Activated CD8-positive, alpha-beta T cell treated with anti-CD3 and anti-CD28 coated beads, Interleukin-2, amount 10 ng/mL, durations not matched to agents 7 days and 5 days (primary cell): ENCODE measurements around the gene QSOX1. TPM values are rescaled to one million over a fixed set of nuclear protein-coding genes. Genes with fewer than 3 reads are reported as not detected.

Source experiments
- ATAC-seq: fragments of 150-1000 bp; cut with Tn5 transposase; one replicate; pipeline ENCODE4 v1.10.0; 2021; ENCODE audit warnings: moderate library complexity
- CTCF ChIA-PET: fragments of 350-600 bp; sonication (Branson Sonifier 250); formaldehyde crosslinking; loops from one replicate; lab custom pipeline; 2021; ENCODE audit warnings: antibody characterized with exemption; lab: Charles Lee
- POLR2A ChIA-PET: fragments of 350-600 bp; sonication (Branson Sonifier 250); formaldehyde crosslinking; loops from one replicate; lab custom pipeline; 2021; ENCODE audit warnings: antibody characterized with exemption; lab: Charles Lee
- DNase-seq: peaks from one replicate; pipeline ENCODE4 v3.0.0-alpha.2; 2020
- H3K27ac Mint-ChIP-seq: one replicate; pipeline ENCODE4 v1.8.0; 2021; ENCODE audit warnings: mild to moderate bottlenecking, mixed read lengths
- H3K27me3 Mint-ChIP-seq: one replicate; pipeline ENCODE4 v1.8.0; 2021; ENCODE audit warnings: low read depth, mixed read lengths
- H3K36me3 Mint-ChIP-seq: one replicate; pipeline ENCODE4 v1.8.0; 2021; ENCODE audit warnings: low read depth, mixed read lengths
- H3K4me1 Mint-ChIP-seq: one replicate; pipeline ENCODE4 v1.8.0; 2021; ENCODE audit warnings: low read depth, mixed read lengths
- H3K4me3 Mint-ChIP-seq: one replicate; pipeline ENCODE4 v1.8.0; 2021; ENCODE audit warnings: mild to moderate bottlenecking, mixed read lengths
- H3K9me3 Mint-ChIP-seq: one replicate; pipeline ENCODE4 v1.8.0; 2022; ENCODE audit warnings: mixed read lengths; ENCODE audit not compliant: insufficient read depth
- total RNA-seq, 2 experiments: library from RNA; stranded (reverse); gene quantifications; one replicate each; pipeline ENCODE4 v1.2.3, GENCODE V29; 2021

The QSOX1 gene
- total RNA-seq, 2 experiments from 2014 or later, result 23.9 to 25.2 TPM

DNA sequence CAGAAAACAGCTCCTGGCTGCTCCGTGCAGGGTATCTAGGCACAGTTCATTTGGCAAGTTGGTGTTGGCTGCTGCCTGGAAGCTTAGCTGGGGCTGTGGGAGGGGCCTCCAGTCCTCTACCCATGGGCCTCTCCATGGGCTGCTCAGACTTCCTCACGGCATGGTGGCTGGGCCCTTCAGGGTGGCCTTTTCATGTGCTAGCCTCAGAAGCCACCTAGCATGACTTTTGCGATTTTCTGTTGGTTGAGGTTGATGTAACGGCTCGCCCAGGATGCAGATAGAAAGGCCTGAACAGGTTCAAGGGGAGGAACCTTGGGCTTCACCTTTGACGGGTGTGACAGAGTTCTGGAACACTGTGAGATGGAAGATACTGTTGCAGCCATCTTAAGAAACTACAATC, 49.6 kb downstream of the QSOX1 start:
- ChIA-PET POLR2A (no interaction called here), CTCF (no interaction called here)
- Mint-ChIP-seq H3K4me3 (no peak overlapping the region), H3K27ac (no peak overlapping the region), H3K9me3 (no peaks in the 10 kb centered on the region), H3K4me1 (no peaks in the 10 kb centered on the region), H3K27me3 (peaks cover 6% of the 10 kb centered on the region), H3K36me3 (no peaks in the 10 kb centered on the region)
- ATAC-seq (no peak), DNase-seq (no peak)

DNA sequence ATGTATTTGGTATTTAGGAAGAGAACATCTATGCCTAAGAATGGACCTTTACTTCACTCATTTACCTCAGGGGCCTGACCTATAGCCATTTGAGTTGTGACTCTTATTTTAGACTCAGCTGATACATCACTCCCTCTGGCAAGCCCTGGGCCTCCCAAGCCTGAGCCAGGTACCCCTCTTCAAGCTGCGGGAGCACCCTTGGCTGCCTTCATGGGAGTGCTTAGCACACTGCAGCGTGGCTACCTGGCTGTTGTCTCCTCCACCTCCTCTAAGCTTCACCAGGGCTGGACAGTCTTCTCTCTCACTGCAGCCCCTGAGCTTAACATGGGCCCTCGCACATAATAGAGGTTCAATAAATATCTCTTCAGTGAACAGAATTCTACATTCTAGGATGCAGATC, 51.9 kb downstream of the QSOX1 start:
- Mint-ChIP-seq H3K4me1 (no peaks in the 10 kb centered on the region), H3K27me3 (peaks cover 9% of the 10 kb centered on the region), H3K27ac (no peak overlapping the region), H3K36me3 (no peaks in the 10 kb centered on the region), H3K9me3 (no peaks in the 10 kb centered on the region), H3K4me3 (no peak overlapping the region)
- DNase-seq, result no peak
- ChIA-PET POLR2A (no interaction called here), CTCF (interaction anchor here (1.5 kb wide), 1 partner anchor 27 kb away, joined by 5 read pairs; no protein-coding TSS in a partner anchor)
- ATAC-seq, result no peak

DNA sequence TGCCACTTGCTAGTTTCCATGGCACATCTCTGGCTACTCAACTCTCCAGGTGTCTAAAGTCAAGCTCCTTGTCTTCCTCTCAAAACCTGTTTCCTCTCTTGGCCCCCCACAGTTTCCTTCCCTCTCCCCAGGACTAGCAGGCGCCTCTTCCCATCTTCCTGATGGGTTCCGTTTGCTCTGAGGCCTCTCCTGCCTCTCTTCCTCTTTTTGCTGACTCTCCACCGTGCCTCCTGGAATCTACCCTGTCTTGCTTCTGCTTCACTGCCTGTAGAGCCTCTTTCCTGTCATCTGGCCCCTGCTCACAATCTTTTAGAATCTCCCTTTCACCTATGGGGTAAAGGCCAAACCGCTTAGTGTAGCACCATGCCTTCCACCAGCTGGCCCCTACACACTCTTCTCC, 53.6 kb downstream of the QSOX1 start:
- DNase-seq (no peak), ATAC-seq (no peak)
- Mint-ChIP-seq H3K27me3 (peaks cover 11% of the 10 kb centered on the region), H3K9me3 (no peaks in the 10 kb centered on the region), H3K27ac (no peak overlapping the region), H3K36me3 (no peaks in the 10 kb centered on the region), H3K4me1 (peaks cover 2% of the 10 kb centered on the region), H3K4me3 (no peak overlapping the region)
- POLR2A ChIA-PET, result no interaction called here
- CTCF ChIA-PET, result no interaction called here

- no peak for ATAC-seq
- peaks cover 11% of the 10 kb centered on the region for H3K4me1 Mint-ChIP-seq
- no peak overlapping the region for H3K4me3 Mint-ChIP-seq
- no peak overlapping the region for H3K27ac Mint-ChIP-seq
- H3K27me3 Mint-ChIP-seq, result peaks cover 11% of the 10 kb centered on the region
- no peaks in the 10 kb centered on the region for H3K36me3 Mint-ChIP-seq
- ChIA-PET CTCF (interaction anchor here (1.2 kb wide), 1 partner anchor 22 kb away, joined by 3 read pairs; no protein-coding TSS in a partner anchor), POLR2A (no interaction called here)
- no peaks in the 10 kb centered on the region for H3K9me3 Mint-ChIP-seq
- DNase-seq, result no peak
Observed at GRCh38 chr1:180210008-180210620, 55.4 kb downstream of the QSOX1 start.

GRCh38 chr1:180211156-180211859, 56.6 kb downstream of the QSOX1 start:
- Mint-ChIP-seq H3K4me3 (no peak overlapping the region), H3K9me3 (no peaks in the 10 kb centered on the region), H3K27ac (no peak overlapping the region), H3K4me1 (peaks cover 11% of the 10 kb centered on the region), H3K27me3 (peaks cover 11% of the 10 kb centered on the region), H3K36me3 (no peaks in the 10 kb centered on the region)
- POLR2A ChIA-PET, result no interaction called here
- DNase-seq (no peak), ATAC-seq (no peak)
- CTCF ChIA-PET, result no interaction called here

GRCh38 chr1:180211860-180212229, 57.2 kb downstream of the QSOX1 start:
- CTCF ChIA-PET, result no interaction called here
- POLR2A ChIA-PET, result no interaction called here
- no peak for DNase-seq
- Mint-ChIP-seq H3K4me1 (peaks cover 11% of the 10 kb centered on the region), H3K27ac (no peak overlapping the region), H3K9me3 (no peaks in the 10 kb centered on the region), H3K27me3 (peaks cover 11% of the 10 kb centered on the region), H3K36me3 (no peaks in the 10 kb centered on the region), H3K4me3 (no peak overlapping the region)
- ATAC-seq, result no peak

DNA sequence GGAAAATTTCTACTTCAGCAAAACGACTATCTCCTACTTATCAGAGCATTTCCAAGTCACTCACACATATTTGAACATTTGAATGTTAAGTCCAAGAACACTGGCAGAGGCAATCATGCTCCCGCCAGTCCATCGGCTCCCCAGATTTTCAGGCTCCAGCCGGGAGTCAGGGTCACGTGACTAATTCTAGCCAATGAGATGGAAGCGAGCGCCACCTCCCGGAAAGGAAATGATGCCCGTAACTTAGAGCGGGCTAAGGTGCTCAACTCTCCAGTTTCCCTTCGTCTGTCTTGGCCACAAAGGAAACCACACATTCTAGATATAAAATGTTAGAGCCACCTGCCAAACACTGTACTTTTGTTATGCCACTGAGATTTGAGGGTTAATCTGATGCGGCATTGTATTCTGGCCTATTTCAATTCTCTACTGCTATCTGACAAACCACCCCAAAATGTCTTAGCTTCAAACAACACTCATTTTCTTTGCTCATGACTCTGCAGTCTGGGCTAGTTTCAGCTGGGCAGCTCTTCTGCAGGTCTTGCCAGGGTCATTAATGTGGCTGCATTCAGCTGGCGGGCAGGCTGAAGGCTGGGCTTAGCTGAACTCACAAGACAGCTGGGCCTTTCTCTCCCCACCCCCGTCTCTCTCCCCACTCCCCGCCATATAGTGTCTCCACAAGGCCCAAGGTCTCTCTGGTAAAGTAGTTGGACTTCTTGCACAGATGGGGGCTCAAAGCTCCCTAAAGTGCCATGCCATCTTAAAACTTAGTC, 58.9 kb downstream of the QSOX1 start:
- POLR2A ChIA-PET, result no interaction called here
- CTCF ChIA-PET, result interaction anchor here (0.6 to 1.7 kb wide), 6 partner anchors 9 to 60 kb away, joined by 3 to 6 read pairs (median 4); no protein-coding TSS in a partner anchor
- H3K4me1 Mint-ChIP-seq, result peaks cover 11% of the 10 kb centered on the region
- peak overlapping the region; percentile 36 for H3K4me3 Mint-ChIP-seq
- H3K27ac Mint-ChIP-seq, result no peak overlapping the region
- H3K9me3 Mint-ChIP-seq, result no peaks in the 10 kb centered on the region
- ATAC-seq, result peak; percentile 70
- peak; percentile 65 for DNase-seq
- peaks cover 6% of the 10 kb centered on the region for H3K27me3 Mint-ChIP-seq
- H3K36me3 Mint-ChIP-seq, result no peaks in the 10 kb centered on the region

GRCh38 chr1:180215856-180216625, 61.4 kb downstream of the QSOX1 start:
- H3K9me3 Mint-ChIP-seq, result no peaks in the 10 kb centered on the region
- H3K4me3 Mint-ChIP-seq, result no peak overlapping the region
- H3K4me1 Mint-ChIP-seq, result peaks cover 11% of the 10 kb centered on the region
- no peak for DNase-seq
- ChIA-PET POLR2A (no interaction called here), CTCF (no interaction called here)
- peaks cover 8% of the 10 kb centered on the region for H3K27me3 Mint-ChIP-seq
- H3K27ac Mint-ChIP-seq, result no peak overlapping the region
- ATAC-seq, result no peak
- H3K36me3 Mint-ChIP-seq, result no peaks in the 10 kb centered on the region

- ATAC-seq (no peak), DNase-seq (no peak)
- Mint-ChIP-seq H3K27me3 (peaks cover 5% of the 10 kb centered on the region), H3K4me3 (no peak overlapping the region), H3K27ac (no peak overlapping the region), H3K36me3 (no peaks in the 10 kb centered on the region), H3K4me1 (peaks cover 11% of the 10 kb centered on the region), H3K9me3 (no peaks in the 10 kb centered on the region)
- CTCF ChIA-PET, result no interaction called here
- POLR2A ChIA-PET, result no interaction called here
Observed at GRCh38 chr1:180217006-180217405, 62.3 kb downstream of the QSOX1 start.

DNA sequence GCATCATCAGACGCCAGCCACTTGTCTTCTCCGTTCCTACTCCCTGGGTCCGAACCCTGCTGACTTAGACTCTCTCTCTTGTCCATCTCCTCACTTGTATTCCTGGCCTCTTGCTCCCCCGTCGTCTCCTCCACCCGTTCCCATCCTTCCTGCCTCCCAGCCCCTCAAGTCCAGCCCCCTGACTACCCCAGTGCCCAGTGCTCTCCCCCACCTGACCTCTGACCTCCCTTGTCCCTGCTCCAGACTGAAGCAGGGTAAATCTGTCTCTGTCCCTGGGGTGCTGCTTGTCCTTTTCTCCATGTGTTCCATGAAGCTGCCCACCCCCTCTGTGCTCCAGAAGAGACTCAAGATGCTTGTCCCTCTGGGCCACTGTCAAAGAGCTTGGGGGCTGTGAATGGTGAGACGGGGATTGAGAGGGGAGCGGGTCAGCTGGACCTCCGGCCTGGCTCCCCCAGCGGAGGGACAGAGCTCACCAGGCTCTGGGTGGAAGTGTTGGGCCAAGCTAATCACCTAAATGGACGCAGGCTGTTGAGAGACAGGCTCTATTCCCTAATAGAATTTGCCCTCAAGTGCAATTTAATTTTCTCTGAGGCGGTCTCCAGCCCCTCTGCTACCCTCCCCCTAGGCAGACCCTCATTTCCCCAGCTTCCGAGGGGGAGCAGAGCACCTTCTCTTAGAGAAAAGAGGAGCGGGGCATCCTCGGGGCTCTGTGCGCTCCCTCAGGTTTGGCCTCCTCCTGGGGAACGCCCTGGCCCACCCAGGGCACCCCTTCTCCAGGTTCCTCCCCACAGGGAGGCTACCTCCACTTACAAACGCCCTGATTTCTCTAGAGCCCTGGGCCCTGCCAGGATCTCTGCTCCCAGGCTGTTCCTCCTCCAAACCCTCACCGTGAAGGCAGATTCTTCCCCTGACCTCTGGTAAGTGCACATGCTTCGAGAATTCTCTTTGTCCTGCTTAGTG, 64.4 kb downstream of the QSOX1 start:
- ATAC-seq (no peak), DNase-seq (no peak)
- Mint-ChIP-seq H3K4me3 (no peak overlapping the region), H3K27ac (no peak overlapping the region), H3K36me3 (no peaks in the 10 kb centered on the region), H3K9me3 (no peaks in the 10 kb centered on the region), H3K27me3 (peaks cover 17% of the 10 kb centered on the region), H3K4me1 (peaks cover under 1% of the 10 kb centered on the region)
- POLR2A ChIA-PET, result no interaction called here
- CTCF ChIA-PET, result no interaction called here

DNA sequence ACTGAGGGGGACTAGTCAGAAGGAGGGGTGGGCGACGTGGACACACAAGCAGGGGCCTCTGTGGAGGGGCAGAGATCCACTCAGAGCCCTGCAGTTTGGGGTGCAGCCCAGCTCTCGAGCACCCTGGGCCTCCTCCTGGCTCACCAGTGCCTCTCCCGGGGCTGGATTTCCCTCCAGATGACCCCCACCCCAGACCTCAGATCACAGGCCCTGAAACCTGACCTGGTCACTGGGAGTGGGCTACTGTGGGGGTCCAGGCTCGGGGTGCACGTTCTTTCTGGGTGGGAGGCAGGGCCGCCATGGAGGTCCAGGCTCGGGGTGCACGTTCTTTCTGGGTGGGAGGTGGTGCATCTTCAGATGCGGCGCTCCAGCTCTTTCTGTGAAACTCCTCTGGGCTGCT, 65.1 kb downstream of the QSOX1 start:
- H3K9me3 Mint-ChIP-seq, result no peaks in the 10 kb centered on the region
- H3K36me3 Mint-ChIP-seq, result no peaks in the 10 kb centered on the region
- no peak overlapping the region for H3K27ac Mint-ChIP-seq
- ATAC-seq (no peak), DNase-seq (no peak)
- no peaks in the 10 kb centered on the region for H3K4me1 Mint-ChIP-seq
- H3K27me3 Mint-ChIP-seq, result peaks cover 24% of the 10 kb centered on the region
- H3K4me3 Mint-ChIP-seq, result no peak overlapping the region
- ChIA-PET POLR2A (no interaction called here), CTCF (no interaction called here)
